Prostate gland (tissue), 2 donors: ENCODE data around the gene PDE11A.

Source experiments
- CTCF ChIP-seq, 4 experiments: fragments of 200-600 bp in 2 of 4; fragments of 450-650 bp in 2 of 4; sonication (generic) in 2 of 4; IDR thresholded peaks; 1 replicate in 3 of 4; 2 replicates in 1 of 4; pipeline ENCODE4 v1.5.1; 2016 to 2019; ENCODE audit warnings: antibody characterized with exemption in 4 of 4, mild to moderate bottlenecking in 2 of 4, moderate library complexity in 2 of 4
- POLR2A ChIP-seq: fragments of 450-650 bp; IDR thresholded peaks from one replicate; pipeline ENCODE4 v1.6.1; 2016; ENCODE audit warnings: antibody characterized with exemption, mild to moderate bottlenecking
- POLR2AphosphoS5 ChIP-seq: sonication (generic); formaldehyde crosslinking; IDR thresholded peaks from one replicate; pipeline ENCODE4 v1.6.1; 2017; ENCODE audit warnings: antibody characterized with exemption

- TF ChIP-seq POLR2A (no peak), CTCF (IDR thresholded peaks at IDR 0.05) (no peak), POLR2AphosphoS5 (no peak)
These were observed 469.4 kb downstream of the PDE11A start for GRCh38 chr2:177603181-177603580.
